CD8-positive, alpha-beta memory T cell (primary cell): ENCODE results near the gene USP40. TPM values are rescaled to one million over a fixed set of nuclear protein-coding genes. Genes with fewer than 3 reads are reported as not detected.

ENCODE experiments used
- CTCF ChIA-PET: fragments of 350-600 bp; sonication (Branson Sonifier 250); formaldehyde crosslinking; loops from one replicate; lab custom pipeline; 2021; ENCODE audit warnings: antibody characterized with exemption; lab: Charles Lee
- POLR2A ChIA-PET: fragments of 350-600 bp; sonication (Branson Sonifier 250); formaldehyde crosslinking; loops from one replicate; lab custom pipeline; 2021; ENCODE audit warnings: antibody characterized with exemption; lab: Charles Lee
- DNase-seq, 5 donors: peaks; one replicate each; pipeline versions ENCODE4 v3.0.0 to v3.0.0-alpha.2; 2020 to 2022; ENCODE audit warnings: mixed read lengths in 1 of 5
- H3K27ac ChIP-seq: one replicate; pipeline ENCODE4 v1.7.0; 2013; ENCODE audit warnings: low read depth, mild to moderate bottlenecking, low read length, moderate library complexity
- H3K27me3 ChIP-seq: 2 replicates; pipeline ENCODE4 v1.7.0; 2013; ENCODE audit warnings: low read length, mild to moderate bottlenecking; ENCODE audit not compliant: insufficient read depth, poor library complexity, severe bottlenecking
- H3K36me3 ChIP-seq: 2 replicates; pipeline ENCODE4 v1.7.0; 2013; ENCODE audit warnings: mild to moderate bottlenecking, low read length, moderate library complexity; ENCODE audit not compliant: insufficient read depth
- H3K4me1 ChIP-seq: 2 replicates; pipeline ENCODE4 v1.7.0; 2013; ENCODE audit warnings: mild to moderate bottlenecking, low read length, moderate library complexity; ENCODE audit not compliant: insufficient read depth
- H3K4me3 ChIP-seq: 2 replicates; pipeline ENCODE4 v1.7.0; 2013; ENCODE audit warnings: mild to moderate bottlenecking, low read length
- H3K9me3 ChIP-seq: 2 replicates; pipeline ENCODE4 v1.7.0; 2013; ENCODE audit warnings: mild to moderate bottlenecking, low read length
- H3K27ac Mint-ChIP-seq, 8 donors: one replicate each; pipeline ENCODE4 v1.8.0; 2020 to 2021; ENCODE audit warnings: mixed read lengths in 8 of 8, mild to moderate bottlenecking in 6 of 8, inconsistent platforms in 3 of 8, moderate library complexity in 3 of 8
- H3K27me3 Mint-ChIP-seq, 2 donors: one replicate each; pipeline ENCODE4 v1.8.0; 2020 to 2021; ENCODE audit warnings: mixed read lengths in 2 of 2, mild to moderate bottlenecking in 1 of 2, moderate library complexity in 1 of 2
- H3K36me3 Mint-ChIP-seq, 3 donors: one replicate each; pipeline ENCODE4 v1.8.0; 2020 to 2021; ENCODE audit warnings: mixed read lengths in 3 of 3, inconsistent platforms in 1 of 3, mild to moderate bottlenecking in 1 of 3
- H3K4me1 Mint-ChIP-seq, 3 donors: one replicate each; pipeline ENCODE4 v1.8.0; 2020 to 2021; ENCODE audit warnings: mixed read lengths in 3 of 3, inconsistent platforms in 1 of 3, mild to moderate bottlenecking in 1 of 3
- H3K4me3 Mint-ChIP-seq, 7 donors: one replicate each; pipeline ENCODE4 v1.8.0; 2020 to 2021; ENCODE audit warnings: mixed read lengths in 7 of 7, mild to moderate bottlenecking in 6 of 7, moderate library complexity in 4 of 7, inconsistent platforms in 2 of 7
- H3K9me3 Mint-ChIP-seq, 5 donors: one replicate each; pipeline ENCODE4 v1.8.0; 2020 to 2022; ENCODE audit warnings: mixed read lengths in 5 of 5, mild to moderate bottlenecking in 3 of 5, moderate library complexity in 2 of 5, inconsistent platforms in 1 of 5
- polyA plus RNA-seq: library from polyadenylated mRNA; unstranded; fragments of 300-500 nt; fragmentation: Illumina TruSeq; gene quantifications from one replicate; pipeline ENCODE4 v1.2.3, GENCODE V29; 2021
- total RNA-seq, 2 experiments: library from RNA; stranded (reverse); gene quantifications; one replicate each; pipeline ENCODE4 v1.2.3, GENCODE V29; 2021

The USP40 gene
- total and polyA plus RNA-seq, 3 experiments from 2014 or later = 5.4 to 14.8 (median 13.3) TPM

DNA sequence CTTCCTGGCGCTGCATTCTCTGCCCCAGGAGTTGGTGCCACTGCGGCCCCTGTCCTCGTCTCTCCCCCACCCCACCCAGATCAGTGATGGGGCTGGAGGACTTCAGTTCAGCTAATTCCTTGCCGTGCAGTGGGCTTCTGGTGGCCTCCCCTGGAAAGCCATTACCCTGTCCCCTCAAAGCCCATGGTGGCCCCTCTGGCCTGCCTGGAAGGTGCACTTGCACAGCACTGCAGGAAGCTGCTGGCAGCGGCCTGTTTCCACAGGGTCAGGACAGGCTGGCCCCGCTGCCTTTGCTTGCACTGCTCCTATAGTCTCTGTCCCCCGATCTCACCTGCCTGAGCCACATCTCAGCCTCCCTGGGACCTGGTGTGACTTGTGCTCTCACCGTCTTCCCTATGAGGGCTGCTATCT, 105.1 kb downstream of the USP40 start:
- no peak overlapping the region for H3K4me3 ChIP-seq
- H3K36me3 ChIP-seq = peaks cover 64% of the 10 kb centered on the region
- Mint-ChIP-seq H3K27ac (no peak overlapping the region), H3K9me3 (no peaks in the 10 kb centered on the region), H3K36me3 (peaks cover 9 to 92% (median 28%) of the 10 kb centered on the region in 3 donors), H3K4me3 (no peak overlapping the region), H3K4me1 (no peaks in the 10 kb centered on the region), H3K27me3 (peaks cover 0 to 3% of the 10 kb centered on the region in 2 donors)
- H3K4me1 ChIP-seq = no peaks in the 10 kb centered on the region
- no peak for DNase-seq
- H3K9me3 ChIP-seq = no peaks in the 10 kb centered on the region
- no peak overlapping the region for H3K27ac ChIP-seq
- H3K27me3 ChIP-seq = no peaks in the 10 kb centered on the region
- ChIA-PET CTCF (no interaction called here), POLR2A (no interaction called here)

GRCh38 chr2:233460726-233461441, 105.7 kb downstream of the USP40 start:
- CTCF ChIA-PET = no interaction called here
- no peak for DNase-seq
- peaks cover 0 to 3% of the 10 kb centered on the region in 2 donors for H3K27me3 Mint-ChIP-seq
- no peak overlapping the region for H3K4me3 Mint-ChIP-seq
- POLR2A ChIA-PET = no interaction called here
- no peak overlapping the region for H3K27ac Mint-ChIP-seq
- no peak overlapping the region for H3K27ac ChIP-seq
- no peaks in the 10 kb centered on the region for H3K9me3 ChIP-seq
- no peaks in the 10 kb centered on the region for H3K27me3 ChIP-seq
- H3K4me1 Mint-ChIP-seq = no peaks in the 10 kb centered on the region
- peaks cover 70% of the 10 kb centered on the region for H3K36me3 ChIP-seq
- H3K4me1 ChIP-seq = no peaks in the 10 kb centered on the region
- no peaks in the 10 kb centered on the region for H3K9me3 Mint-ChIP-seq
- peaks cover 9 to 92% (median 26%) of the 10 kb centered on the region in 3 donors for H3K36me3 Mint-ChIP-seq
- no peak overlapping the region for H3K4me3 ChIP-seq

DNA sequence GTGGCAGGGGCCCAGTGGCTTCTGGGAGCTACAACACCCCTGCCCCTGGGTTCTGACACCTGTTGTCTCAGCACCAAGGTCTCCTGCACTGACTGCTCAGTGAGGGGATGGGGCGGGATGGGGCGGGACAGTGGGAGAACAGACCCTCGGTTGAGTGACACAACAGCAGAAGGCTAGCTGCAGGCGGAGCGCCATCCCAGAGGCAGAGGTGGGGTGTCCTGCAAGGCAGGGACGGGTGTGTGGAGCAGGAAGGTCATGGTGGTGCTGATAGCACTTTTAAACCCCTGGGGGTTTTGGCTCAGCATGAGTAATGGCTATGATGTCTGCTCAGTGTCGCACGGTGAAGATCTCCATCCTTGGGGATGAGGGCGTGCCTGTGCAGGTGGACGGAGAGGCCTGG, 107.2 kb downstream of the USP40 start:
- no peak overlapping the region for H3K27ac ChIP-seq
- H3K9me3 ChIP-seq = no peaks in the 10 kb centered on the region
- H3K36me3 Mint-ChIP-seq = peaks cover 9 to 95% (median 32%) of the 10 kb centered on the region in 3 donors

DNA sequence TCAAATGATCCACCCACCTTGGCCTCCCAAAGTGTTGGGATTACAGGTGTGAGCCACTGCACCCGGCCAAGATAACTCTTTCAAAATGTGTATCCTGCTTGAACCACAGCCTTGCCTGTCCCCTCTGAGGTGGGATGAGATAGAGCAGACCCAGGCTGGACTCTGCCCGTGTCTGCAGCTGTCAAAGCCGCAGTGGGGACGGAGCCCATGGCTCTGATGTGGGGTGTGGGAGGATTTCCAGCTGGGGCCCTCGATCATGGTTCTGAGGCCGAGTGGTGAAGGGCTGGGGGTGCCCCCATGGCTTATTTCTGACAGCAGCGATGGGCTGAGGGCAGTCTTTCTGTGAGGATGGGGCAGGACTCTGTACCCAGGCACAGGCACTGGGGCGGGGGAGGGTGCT, 107.8 kb downstream of the USP40 start:
- DNase-seq = no peak
- Histone ChIP-seq H3K4me3 (no peak overlapping the region), H3K36me3 (peaks cover 77% of the 10 kb centered on the region), H3K9me3 (no peaks in the 10 kb centered on the region), H3K27me3 (no peaks in the 10 kb centered on the region), H3K4me1 (no peaks in the 10 kb centered on the region), H3K27ac (no peak overlapping the region)
- POLR2A ChIA-PET = no interaction called here
- CTCF ChIA-PET = interaction anchor here (1.0 kb wide), 1 partner anchor 16 kb away, joined by 4 read pairs; no protein-coding TSS in a partner anchor
- no peaks in the 10 kb centered on the region for H3K4me1 Mint-ChIP-seq
- peaks cover 0 to 4% of the 10 kb centered on the region in 2 donors for H3K27me3 Mint-ChIP-seq
- no peak overlapping the region for H3K4me3 Mint-ChIP-seq
- no peak overlapping the region for H3K27ac Mint-ChIP-seq
- H3K9me3 Mint-ChIP-seq = no peaks in the 10 kb centered on the region
- H3K36me3 Mint-ChIP-seq = peaks cover 9 to 95% (median 32%) of the 10 kb centered on the region in 3 donors

More for the DNA sequence above, 107.2 kb downstream of the USP40 start:
- no peaks in the 10 kb centered on the region for H3K4me1 Mint-ChIP-seq
- no peaks in the 10 kb centered on the region for H3K9me3 Mint-ChIP-seq
- Histone ChIP-seq H3K27me3 (no peaks in the 10 kb centered on the region), H3K4me1 (no peaks in the 10 kb centered on the region), H3K36me3 (peaks cover 77% of the 10 kb centered on the region), H3K4me3 (no peak overlapping the region)
- H3K27me3 Mint-ChIP-seq = peaks cover 0 to 3% of the 10 kb centered on the region in 2 donors
- no peak for DNase-seq
- POLR2A ChIA-PET = no interaction called here
- CTCF ChIA-PET = interaction anchor here (1.2 kb wide), 1 partner anchor 16 kb away, joined by 3 read pairs; no protein-coding TSS in a partner anchor
- H3K27ac Mint-ChIP-seq = no peak overlapping the region
- no peak overlapping the region for H3K4me3 Mint-ChIP-seq

GRCh38 chr2:233458031-233458610, 108.5 kb downstream of the USP40 start:
- no peak for DNase-seq
- no peak overlapping the region for H3K4me3 ChIP-seq
- Mint-ChIP-seq H3K4me3 (no peak overlapping the region), H3K27ac (no peak overlapping the region), H3K27me3 (peaks cover 0 to 4% of the 10 kb centered on the region in 2 donors), H3K9me3 (no peaks in the 10 kb centered on the region), H3K36me3 (peaks cover 9 to 96% (median 26%) of the 10 kb centered on the region in 3 donors), H3K4me1 (no peaks in the 10 kb centered on the region)
- no peaks in the 10 kb centered on the region for H3K4me1 ChIP-seq
- H3K27me3 ChIP-seq = no peaks in the 10 kb centered on the region
- POLR2A ChIA-PET = no interaction called here
- peaks cover 80% of the 10 kb centered on the region for H3K36me3 ChIP-seq
- CTCF ChIA-PET = interaction anchor here (1.0 to 2.1 kb wide), 2 partner anchors 15 to 53 kb away, joined by 4 to 5 read pairs; no protein-coding TSS in a partner anchor
- no peak overlapping the region for H3K27ac ChIP-seq
- H3K9me3 ChIP-seq = no peaks in the 10 kb centered on the region

GRCh38 chr2:233457356-233457755, 109.2 kb downstream of the USP40 start:
- no peak for DNase-seq
- no peak overlapping the region for H3K4me3 ChIP-seq
- no peaks in the 10 kb centered on the region for H3K27me3 ChIP-seq
- POLR2A ChIA-PET = no interaction called here
- peak overlapping the region in 4 of 8 donors; percentile 13 to 61 (median 50) for H3K27ac Mint-ChIP-seq
- H3K36me3 Mint-ChIP-seq = peaks cover 10 to 96% (median 27%) of the 10 kb centered on the region in 3 donors
- no peak overlapping the region for H3K27ac ChIP-seq
- no peaks in the 10 kb centered on the region for H3K4me1 ChIP-seq
- H3K27me3 Mint-ChIP-seq = peaks cover 0 to 4% of the 10 kb centered on the region in 2 donors
- no peak overlapping the region for H3K4me3 Mint-ChIP-seq
- CTCF ChIA-PET = interaction anchor here (2.1 kb wide), 1 partner anchor 53 kb away, joined by 5 read pairs; no protein-coding TSS in a partner anchor
- no peaks in the 10 kb centered on the region for H3K4me1 Mint-ChIP-seq
- H3K9me3 Mint-ChIP-seq = no peaks in the 10 kb centered on the region
- H3K36me3 ChIP-seq = peaks cover 79% of the 10 kb centered on the region
- H3K9me3 ChIP-seq = no peaks in the 10 kb centered on the region

GRCh38 chr2:233456934-233457333, 109.6 kb downstream of the USP40 start:
- no peaks in the 10 kb centered on the region for H3K4me1 Mint-ChIP-seq
- Histone ChIP-seq H3K4me1 (no peaks in the 10 kb centered on the region), H3K9me3 (no peaks in the 10 kb centered on the region), H3K27me3 (no peaks in the 10 kb centered on the region), H3K4me3 (no peak overlapping the region), H3K36me3 (peaks cover 79% of the 10 kb centered on the region), H3K27ac (no peak overlapping the region)
- peak overlapping the region in 2 of 8 donors; percentile 50 to 51 for H3K27ac Mint-ChIP-seq
- H3K27me3 Mint-ChIP-seq = peaks cover 0 to 4% of the 10 kb centered on the region in 2 donors
- CTCF ChIA-PET = interaction anchor here (2.1 kb wide), 1 partner anchor 52 kb away, joined by 5 read pairs; no protein-coding TSS in a partner anchor
- H3K4me3 Mint-ChIP-seq = no peak overlapping the region
- no peak for DNase-seq
- no peaks in the 10 kb centered on the region for H3K9me3 Mint-ChIP-seq
- peaks cover 13 to 96% (median 25%) of the 10 kb centered on the region in 3 donors for H3K36me3 Mint-ChIP-seq
- POLR2A ChIA-PET = no interaction called here

GRCh38 chr2:233456111-233456510, 110.5 kb downstream of the USP40 start:
- Histone ChIP-seq H3K36me3 (peaks cover 73% of the 10 kb centered on the region), H3K9me3 (no peaks in the 10 kb centered on the region), H3K27me3 (no peaks in the 10 kb centered on the region), H3K4me3 (no peak overlapping the region), H3K4me1 (no peaks in the 10 kb centered on the region), H3K27ac (no peak overlapping the region)
- Mint-ChIP-seq H3K27me3 (peaks cover 0 to 4% of the 10 kb centered on the region in 2 donors), H3K4me3 (no peak overlapping the region), H3K9me3 (no peaks in the 10 kb centered on the region), H3K36me3 (peaks cover 13 to 96% (median 25%) of the 10 kb centered on the region in 3 donors), H3K27ac (peak overlapping the region in 1 of 8 donors; percentile 90), H3K4me1 (no peaks in the 10 kb centered on the region)
- CTCF ChIA-PET = interaction anchor here (1.2 to 2.2 kb wide), 3 partner anchors 10 to 51 kb away, joined by 3 to 7 read pairs (median 5); no protein-coding TSS in a partner anchor
- peak in 1 of 5 donors; percentile 18 for DNase-seq
- POLR2A ChIA-PET = no interaction called here
